Stimulated activated CD4-positive, alpha-beta T cell treated with anti-CD3 and anti-CD28 coated beads, Interleukin-4, amount 100 ng/mL, for 4 hours (primary cell): ENCODE results near the gene EYS.
"Not testable (repeated sequence)": the region's sequence is repeated elsewhere in the genome, so short reads cannot be mapped to it uniquely, and the experiment has no call there.

Source experiments
- DNase-seq, 2 experiments: peaks; one replicate each; pipeline ENCODE4 v3.0.0-alpha.2; 2020

Gene EYS

DNA sequence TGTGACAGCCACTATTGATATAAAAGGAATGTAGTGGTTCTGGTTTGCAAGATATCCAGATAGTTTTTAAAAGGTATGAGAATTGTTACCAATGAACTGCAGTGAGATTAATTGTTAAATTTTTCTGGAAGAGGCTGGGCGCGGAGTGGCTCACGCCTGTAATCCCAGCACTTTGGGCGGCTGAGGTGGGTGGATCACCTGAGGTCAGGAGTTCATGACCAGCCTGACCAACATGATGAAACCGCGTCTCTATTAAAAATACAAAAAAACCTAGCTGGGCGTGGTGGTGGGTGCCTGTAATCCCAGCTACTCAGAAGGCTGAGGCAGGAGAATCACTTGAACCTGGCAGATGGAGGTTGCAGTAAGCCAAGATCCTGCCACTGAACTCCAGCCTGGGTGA, 1906.6 kb downstream of the EYS start:
- DNase-seq: not testable (repeated sequence)

DNA sequence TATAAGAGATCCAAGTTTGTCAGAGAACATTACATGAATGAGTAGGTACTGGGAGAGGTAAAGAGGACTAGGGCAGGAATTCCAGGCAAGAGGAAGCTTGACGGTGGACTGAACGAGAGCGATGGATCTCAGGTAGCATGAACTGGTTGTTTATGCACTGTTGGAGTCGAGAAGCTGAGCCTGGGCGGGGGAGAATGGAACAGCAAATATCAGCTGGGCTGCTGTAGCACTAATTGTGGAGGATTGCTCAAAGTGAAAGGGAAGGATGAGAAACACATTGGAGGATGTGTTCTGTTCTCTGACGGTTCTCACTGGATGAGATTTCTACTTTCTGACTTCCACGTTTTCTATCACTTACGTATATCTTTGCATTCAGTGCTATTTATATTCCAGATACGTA, 1907.2 kb downstream of the EYS start:
- DNase-seq: no peak

DNA sequence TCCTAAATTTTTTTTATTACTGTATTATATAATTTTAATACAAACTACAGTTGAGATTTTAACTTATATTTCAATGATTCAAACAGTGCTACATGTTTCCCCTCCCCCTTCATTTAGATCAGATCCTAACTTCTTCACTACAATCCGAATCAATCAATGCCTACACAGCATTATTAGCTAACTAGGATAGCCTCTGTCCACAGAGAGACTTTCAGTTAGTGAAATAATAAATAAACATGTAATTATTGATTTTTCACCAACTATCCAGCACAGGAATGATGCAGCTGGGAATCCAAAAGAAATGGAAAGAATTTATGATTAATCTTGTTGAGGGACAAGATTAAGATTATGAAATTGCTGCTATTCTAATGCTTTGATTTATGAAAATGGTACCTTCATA, 1907.7 kb downstream of the EYS start:
- no peak for DNase-seq

DNA sequence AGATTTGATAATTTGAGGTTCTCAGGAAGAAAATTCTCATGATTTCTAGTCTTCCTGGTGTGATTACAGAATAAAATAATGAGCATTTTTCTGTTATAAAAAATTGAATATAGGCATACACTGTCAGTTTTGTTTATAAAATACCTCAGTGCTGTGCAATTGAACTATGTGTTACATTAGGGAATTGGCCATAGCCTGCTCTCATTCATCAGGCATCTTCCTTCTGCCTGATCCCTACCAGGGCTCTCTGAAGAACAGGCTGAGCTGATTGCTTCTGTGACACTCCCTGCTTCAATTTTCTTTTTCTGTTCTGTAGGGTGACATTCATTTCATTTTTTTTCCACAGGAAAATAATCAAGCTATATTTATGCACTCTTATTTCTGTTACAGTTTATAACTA, 1908.6 kb downstream of the EYS start:
- no peak for DNase-seq

DNA sequence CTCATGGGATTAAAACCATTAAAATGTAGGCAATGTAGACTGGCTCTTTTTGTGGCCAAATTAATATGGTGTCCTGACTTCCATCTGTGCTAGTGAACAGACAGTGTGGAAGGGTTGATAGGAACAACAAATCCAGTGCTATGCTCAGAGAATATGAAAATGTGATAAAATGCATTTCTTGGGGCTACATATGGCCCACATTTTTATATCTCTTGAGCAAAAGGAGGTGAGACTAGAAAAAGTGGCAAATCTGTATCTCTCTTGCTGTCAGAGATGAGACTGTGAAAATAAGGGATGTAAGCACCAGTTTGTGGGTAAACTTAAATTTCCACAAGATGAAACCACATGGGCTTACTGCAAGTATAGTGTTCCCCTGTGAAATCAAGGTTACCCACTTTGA, 1909.3 kb downstream of the EYS start:
- DNase-seq: no peak

DNA sequence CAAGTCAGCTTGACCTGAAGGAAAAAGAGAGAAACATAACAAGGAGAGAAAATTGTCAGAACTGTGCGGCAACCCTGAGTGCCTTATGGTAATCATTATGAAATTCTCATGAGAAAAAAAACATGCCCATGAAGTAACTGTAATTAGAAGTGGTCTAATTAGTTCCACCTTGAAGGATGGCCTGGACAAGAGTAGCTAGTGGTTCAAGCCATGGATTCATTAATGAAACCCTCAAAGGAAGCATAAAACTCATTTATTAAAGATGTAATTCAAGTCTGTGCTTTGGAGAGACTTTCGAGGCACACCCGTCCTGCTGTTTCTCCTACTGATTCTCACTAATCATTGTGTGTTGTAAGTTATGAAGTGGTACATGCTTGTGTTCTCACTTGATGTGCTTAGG, 1911.2 kb downstream of the EYS start:
- DNase-seq: no peak

DNA sequence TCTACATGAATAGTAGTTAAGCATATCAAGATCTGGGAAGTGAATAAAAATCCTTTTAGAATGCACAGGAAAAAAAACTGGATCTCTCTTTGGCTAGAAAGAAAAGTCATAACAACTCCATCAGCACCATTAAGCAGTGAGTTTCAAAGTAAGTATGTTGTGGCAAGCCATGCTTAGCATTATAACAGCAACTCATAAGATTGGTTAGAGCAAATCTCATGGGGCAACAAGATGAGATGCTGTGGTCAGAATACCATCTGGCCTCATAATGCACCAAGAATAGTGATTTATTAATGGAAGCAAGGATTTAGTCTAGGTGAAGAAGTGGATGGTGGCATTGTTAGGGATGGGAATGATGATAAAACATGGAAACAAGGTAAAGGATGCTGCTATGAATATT, 1912.0 kb downstream of the EYS start:
- DNase-seq: no peak

DNA sequence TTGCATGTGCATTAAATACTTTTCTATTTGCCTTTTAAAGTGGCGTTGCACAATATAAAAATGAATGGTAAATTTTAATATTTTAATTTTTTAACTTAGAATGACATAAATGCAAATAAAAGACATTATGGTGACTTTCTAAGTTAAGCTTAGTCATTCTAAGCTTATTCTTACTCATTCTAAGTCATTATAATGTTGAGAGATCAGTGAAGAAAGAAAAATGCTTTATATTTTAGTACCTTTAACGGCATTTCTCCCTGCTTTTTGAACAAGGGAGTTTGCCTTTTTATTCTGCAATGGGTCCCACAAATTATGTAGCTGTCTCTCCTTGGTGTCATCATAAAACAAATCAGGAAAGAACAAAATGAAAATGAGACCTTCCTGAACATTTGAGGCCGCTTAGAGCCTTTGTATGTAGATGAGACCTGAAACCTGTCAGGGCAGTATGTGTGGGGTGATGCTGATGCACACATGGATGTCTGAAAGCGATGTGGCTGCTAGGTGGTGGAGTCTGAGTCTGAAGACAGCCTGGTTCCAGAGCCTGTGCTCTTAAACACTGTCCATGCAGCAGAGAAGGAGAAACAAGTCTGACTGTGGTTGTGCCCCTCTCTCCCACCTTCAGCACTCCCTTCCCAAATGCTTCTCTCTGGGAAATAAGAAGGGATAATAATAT, 1913.4 kb downstream of the EYS start:
- DNase-seq: no peak

DNA sequence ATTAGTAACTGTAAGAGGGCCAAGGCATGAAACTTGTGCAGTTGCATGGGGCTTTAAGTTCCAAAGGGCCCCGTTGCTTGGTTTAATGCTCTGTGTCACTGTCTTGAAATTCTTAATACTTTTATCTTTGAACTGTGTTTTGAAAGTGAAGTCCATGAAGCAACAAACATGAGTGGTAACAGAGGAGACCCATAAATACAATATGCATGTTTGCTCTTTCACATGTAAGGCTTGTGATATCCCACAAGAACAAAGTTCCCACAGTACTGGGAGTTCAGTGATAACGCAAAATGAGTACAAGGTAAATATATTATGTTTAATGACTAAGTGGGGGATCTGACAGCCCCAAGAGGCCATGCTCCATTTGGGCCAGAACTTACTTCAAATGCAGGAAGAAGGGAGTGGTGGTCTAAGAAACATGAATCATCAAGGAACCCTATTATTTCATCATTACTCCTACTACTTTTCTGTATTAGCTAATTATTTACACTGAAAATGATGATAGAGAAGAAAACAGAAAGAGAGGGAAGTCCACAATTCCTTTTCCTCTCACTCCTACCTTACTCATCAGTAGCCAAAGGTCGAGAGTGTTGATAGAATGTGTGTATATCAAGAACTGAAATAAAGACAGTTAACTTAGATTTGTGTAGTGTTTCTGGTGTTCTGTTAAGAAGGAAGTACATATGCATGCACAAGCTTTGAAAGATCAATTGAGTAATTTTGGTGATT, 1914.1 kb downstream of the EYS start:
- DNase-seq: no peak

DNA sequence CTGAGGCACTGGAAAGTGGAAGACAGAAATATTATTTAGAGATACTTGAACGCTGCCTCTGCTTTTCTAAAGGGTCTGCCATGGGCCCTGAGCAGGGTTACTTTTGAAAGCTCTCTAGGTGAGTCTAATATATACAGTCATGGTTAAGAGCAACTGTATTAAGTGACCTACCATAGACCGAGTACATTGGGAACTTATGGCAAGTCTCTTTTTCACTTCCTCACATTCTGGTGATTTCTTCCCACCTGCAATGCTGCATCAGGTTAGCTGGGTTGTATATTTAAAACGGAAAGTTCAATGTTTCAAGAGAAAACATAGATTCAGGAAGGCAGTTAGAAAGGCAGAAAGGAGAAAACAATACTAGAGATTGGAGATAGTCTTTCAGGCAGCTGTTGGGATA, 1916.7 kb downstream of the EYS start:
- no peak for DNase-seq

DNA sequence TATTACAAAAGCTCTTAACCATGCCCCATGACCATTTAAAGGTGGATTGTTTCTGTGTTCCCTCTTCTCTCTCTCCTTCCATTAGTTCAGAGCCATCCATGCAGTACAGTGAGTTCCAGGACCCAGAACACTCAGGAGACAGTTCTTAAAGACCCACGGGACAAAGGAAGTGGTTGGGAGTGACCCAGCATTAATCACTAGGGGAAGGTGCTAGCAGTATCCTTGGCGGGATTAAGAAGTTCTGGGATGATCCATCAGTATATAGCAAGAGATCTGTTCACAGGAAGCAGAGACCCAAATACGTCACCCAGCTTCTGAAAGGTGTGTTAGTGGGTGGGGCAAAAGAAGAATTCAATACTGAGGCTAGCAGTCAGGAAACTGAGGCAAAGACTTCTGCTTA, 1917.3 kb downstream of the EYS start:
- no peak for DNase-seq

DNA sequence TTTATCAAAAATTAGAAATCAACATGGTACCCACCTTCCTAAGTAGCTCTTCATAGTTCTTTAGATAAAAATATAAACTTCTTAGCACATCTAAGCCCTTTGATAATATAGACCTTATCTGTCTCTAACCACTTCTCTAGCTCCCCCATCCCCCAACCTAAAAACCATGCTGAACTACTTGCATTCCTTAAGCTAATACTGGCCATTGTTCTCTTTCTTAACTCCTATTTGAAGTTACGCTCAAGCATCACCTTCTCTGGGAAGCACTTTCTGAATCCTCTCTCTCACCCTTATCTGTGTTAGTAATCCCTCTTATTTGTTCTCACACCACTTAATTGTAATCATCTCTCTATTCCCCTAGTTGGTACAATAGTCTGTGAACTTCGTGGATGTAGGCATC, 1918.5 kb downstream of the EYS start:
- no peak for DNase-seq

DNA sequence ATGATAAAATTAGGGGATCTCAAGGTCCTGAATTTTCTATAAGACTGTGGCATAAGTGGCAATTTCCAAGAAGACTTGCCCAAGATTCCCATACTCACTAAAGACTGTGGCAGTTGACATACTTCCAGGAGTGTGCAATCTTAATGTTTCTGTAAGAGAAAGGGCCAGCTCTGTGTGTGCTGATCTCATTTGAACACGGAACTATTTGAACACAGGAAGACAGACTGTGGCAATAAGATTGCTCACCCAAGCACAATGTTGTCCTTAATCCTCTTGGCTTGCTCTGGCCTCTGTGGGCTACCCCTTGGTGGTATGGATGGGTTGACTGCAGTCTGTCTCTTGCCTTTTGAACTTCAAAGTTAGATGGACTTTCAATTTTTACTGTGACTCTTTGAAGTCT, 1920.0 kb downstream of the EYS start:
- DNase-seq: no peak

DNA sequence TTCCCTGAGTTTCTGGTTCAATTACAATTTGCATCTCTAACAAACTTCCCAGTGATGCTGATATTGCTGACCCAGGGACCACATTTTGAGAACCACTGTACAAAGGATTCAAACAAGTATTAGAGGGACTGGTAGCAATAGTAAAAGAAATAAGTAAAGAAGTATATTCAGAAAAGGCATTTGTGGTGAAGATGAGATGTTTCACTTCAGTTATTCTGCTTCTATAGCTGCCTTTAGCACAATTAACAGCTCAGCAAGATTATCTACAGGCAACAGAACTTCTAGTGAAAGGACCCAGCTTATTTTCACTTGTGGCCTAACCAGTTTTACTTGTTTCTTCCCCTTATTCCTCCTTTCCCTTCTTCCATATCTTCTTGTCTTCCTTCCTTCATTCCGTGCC, 1922.0 kb downstream of the EYS start:
- no peak for DNase-seq

DNA sequence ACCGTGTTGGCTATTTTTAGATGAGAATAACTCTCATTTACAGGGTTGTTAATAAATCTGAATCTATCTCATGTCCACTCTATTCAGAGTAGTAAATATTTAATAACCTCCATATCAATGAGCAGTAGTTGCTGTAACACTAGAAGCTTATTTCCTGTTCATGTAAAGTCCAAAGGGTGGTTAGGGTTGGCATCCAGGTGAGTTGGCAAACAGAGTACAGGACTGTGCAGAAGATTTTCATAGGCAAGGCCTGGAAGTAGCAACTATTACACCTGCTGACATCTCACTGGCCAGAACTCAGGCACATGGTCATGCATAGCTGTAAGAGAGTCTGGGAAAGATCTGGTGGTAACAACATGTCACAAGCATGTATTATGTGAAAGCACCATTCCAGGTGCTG, 1923.9 kb downstream of the EYS start:
- DNase-seq: no peak

DNA sequence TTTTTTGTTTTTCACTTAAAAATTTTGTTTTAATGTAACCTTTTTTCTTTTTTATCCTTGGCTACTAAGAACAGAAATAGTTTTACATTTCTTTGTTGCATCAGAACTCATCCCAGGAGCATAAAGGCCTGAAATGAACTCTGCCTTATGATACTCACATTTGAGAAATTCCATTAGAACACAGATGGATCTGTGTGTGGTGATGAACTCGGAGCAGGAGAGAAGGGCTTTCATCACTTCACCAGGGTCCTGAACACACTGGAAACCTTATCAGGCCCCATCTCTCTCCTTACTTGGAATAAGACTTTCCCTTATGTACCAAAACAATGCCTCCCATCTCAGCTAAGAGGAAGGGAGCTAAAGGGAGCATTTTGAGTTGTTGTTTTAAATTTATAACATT, 1932.1 kb downstream of the EYS start:
- no peak for DNase-seq

DNA sequence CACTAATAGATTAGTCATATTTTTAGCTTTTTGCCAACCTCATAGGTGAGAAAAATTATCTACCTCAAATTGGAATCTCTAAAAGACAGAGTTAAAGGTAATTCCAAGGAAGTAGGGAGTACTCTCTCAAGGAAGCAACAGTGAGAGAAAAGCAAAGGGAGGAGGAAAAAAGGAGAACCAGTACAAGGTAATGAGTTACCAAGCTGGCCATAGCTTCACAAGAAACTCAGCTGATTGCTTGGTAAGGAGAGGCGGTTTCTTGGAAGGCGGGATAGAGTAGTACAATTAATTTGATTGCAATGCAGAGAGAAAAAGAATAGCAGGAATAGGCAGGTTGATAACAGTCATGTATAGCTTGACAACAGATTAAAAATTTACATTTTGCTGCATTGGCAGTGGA, 1933.8 kb downstream of the EYS start:
- DNase-seq: no peak

DNA sequence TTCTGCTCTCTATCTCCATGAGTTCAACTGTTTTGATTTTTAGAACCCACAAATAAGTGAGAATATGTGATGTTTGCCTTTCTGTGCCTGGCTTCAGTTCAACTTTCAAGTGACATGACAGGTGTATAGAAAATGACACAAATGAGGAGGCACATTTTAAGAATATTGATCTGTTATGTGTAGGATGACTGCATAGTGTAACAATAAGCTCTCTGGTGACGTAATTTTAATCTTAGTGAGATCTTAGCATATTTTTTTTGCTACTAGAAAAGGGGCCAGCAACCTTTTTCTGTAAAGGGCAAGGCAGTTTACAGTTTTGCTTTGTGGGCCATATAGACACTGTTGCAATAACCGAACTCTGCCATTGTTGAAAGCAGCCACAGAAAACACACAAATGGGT, 1941.2 kb downstream of the EYS start:
- DNase-seq: no peak

DNA sequence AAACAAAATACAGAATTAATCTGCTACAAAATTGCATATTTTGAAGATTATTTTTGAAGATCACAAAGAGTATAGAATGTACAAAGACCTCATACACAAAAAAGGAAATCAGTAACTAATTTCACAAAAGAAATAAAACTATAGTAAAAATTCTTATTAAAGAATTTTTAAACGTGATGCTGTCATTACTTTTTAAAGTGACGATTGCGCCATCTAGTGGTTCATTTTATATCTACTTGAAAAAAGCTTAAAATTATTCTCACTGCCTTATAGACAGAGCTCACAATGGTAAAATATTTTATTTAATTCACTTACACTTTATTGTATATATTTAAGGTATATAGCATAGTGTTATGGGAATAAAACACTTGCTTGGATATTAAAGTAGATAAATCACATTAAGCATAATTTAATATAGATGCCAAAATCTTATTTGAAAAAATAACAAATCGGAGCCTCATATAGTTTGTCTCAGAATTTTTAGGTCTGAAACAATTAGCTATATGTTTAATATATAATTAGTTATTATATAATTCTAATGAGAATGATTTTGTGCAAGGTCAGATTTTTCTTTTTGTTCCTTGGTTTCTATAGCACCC, 1942.6 kb downstream of the EYS start:
- no peak for DNase-seq

DNA sequence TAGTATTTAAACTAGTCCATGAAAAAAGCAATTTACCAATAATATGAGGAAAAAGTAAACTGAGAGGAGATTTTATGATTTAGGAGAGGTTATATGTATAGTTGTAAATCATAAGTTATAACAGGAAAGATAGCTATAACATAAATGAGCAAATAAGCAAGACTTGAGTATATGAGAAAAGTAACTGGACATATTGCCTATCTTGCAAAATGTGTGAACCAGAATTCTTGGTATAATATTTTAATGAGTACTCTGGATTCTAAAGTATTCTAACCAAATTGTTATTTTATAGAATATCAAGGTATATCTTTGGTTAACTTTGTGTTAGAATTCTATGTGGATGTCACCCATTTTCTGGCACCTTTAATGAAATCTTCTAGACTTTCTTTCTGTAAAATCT, 1946.8 kb downstream of the EYS start:
- no peak for DNase-seq

DNA sequence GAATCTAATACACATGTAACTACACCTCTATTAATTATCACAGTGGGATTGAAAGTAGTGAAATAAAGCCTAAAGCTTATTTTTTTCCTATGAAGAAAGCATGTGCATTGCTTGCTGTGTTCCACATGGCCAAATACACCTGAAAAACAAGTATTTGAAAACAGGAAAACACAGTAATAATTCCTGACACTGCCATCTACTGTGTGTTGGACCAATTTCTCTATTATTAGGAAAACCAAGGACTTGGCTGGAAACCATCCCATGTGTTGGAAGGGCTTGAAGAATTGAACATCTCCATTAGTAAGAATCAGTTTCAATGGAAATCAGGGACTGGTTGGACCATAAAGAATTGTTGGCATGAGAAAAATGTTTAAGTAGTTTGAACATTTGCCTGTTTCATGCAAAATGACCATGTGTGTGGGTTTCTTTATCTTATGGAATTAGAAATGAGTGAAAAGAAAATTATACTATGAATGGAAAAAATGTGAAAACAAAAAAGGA, 1947.4 kb downstream of the EYS start:
- DNase-seq: no peak

DNA sequence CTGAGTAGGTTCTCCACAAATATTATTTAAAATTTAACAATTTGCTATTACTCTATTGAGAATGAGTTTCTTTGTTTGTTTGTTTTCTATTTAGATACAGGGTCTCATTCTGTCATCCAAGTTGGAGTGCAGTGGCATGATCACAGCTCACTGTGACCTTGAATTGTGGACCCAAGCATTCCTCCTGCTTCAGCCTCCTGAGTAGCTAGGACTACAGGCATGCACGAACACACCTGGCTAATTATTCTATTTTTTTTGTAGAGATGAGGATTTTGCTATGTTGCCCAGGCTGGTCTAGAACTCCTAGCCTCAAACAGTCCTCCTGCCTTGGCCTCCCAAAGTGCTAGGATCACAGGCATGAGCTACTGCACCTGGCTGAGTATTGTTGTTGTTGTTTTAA, 1949.2 kb downstream of the EYS start:
- DNase-seq: no peak

DNA sequence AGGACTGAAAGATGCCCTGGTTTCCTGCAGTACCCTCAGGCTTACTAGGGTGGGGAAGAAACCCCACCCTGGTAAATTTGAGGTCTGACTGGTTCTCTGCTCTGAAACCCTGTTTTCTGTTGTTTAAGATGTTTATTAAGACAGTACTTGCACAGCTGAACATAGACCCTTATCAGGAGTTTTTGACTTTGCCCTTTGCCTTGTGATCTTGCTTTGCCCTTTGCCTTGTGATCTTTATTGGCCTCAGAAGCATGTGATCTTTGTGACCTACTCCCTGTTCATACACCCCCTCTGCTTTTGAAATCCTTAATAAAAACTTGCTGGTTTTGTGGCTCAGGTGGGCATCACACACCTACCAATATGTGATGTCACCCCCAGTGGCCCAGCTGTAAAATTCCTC, 1949.8 kb downstream of the EYS start:
- not testable (repeated sequence) for DNase-seq

DNA sequence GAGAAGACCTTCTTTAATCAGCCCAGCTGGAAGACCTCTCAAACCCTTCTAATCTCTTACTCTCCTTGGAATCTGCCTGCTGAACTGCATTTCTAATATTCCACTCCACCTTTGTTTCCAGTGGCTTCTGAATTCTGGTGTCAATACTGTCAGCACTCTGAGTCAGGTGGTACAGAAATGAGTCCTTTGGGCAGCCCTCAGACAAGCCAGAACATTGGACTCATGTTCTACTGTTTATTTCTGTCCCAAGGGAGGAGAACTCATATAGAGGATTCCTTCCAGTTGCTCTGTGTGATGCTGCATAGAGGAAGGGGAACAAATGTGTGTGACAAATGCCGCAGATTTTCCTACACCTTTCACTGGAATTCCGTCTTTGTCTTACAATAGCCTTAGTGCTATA, 1956.6 kb downstream of the EYS start:
- no peak for DNase-seq
